Measurements from ENCODE around the gene CASP10. TPM values are rescaled to one million over a fixed set of nuclear protein-coding genes. Genes with fewer than 3 reads are reported as not detected.

The CASP10 gene
- total and polyA plus RNA-seq, 2 of the 13 experiments (the other 11 are each of a cell fraction or from before 2014, with no cell fraction given) = 22.2 to 23.8 TPM

- TF ChIP-seq LCORL (IDR thresholded peaks at IDR 0.05) (no peak), LCORL (CRISPR knock-in tag; IDR thresholded peaks at IDR 0.05) (peak; percentile 70; the same call in 1 of the 2 replicates), ZNF781 (CRISPR knock-in tag; IDR thresholded peaks at IDR 0.05; ENCODE audit: borderline replicate concordance, not compliant biosample characterization) (no peak), ATAD3A (CRISPR knock-in tag; IDR thresholded peaks at IDR 0.05) (no peak), BRD4 (CRISPR knock-in tag; IDR thresholded peaks at IDR 0.05) (peak; percentile 93), HIVEP1 (CRISPR knock-in tag; IDR thresholded peaks at IDR 0.05) (0 out of 2 replicates have a peak, but pooled peaks have one; percentile 41), PRDM4 (CRISPR knock-in tag; IDR thresholded peaks at IDR 0.05; ENCODE audit: borderline replicate concordance) (no peak; the same call in 1 of the 2 replicates), ZNF703 (CRISPR knock-in tag; IDR thresholded peaks at IDR 0.05; ENCODE audit: borderline replicate concordance) (no peak), ATF4 (CRISPR knock-in tag; IDR thresholded peaks at IDR 0.05) (no peak), ZNF83 (CRISPR knock-in tag; IDR thresholded peaks at IDR 0.05; ENCODE audit: borderline replicate concordance) (no peak), TEAD3 (CRISPR knock-in tag; optimal IDR thresholded peaks at IDR 0.05; ENCODE audit: borderline replicate concordance) (peak; percentile 72), GATAD2A (CRISPR knock-in tag; IDR thresholded peaks at IDR 0.05) (peak; percentile 88), TBL1XR1 (IDR thresholded peaks at IDR 0.05; ENCODE audit: borderline replicate concordance, low read length, partially characterized antibody) (no peak), FOXK2 (IDR thresholded peaks at IDR 0.05) (no peak), ZNF75D (CRISPR knock-in tag; IDR thresholded peaks at IDR 0.05; ENCODE audit: borderline replicate concordance) (no peak), ZNF121 (CRISPR knock-in tag; IDR thresholded peaks at IDR 0.05) (peak; percentile 53), ZNF543 (CRISPR knock-in tag; IDR thresholded peaks at IDR 0.05) (0 out of 2 replicates have a peak, but pooled peaks have one; percentile 25), REL (CRISPR knock-in tag; conservative IDR thresholded peaks at IDR 0.05) (no peak), BHLHE40 (IDR thresholded peaks at IDR 0.05; ENCODE audit: low read length) (peak; percentile 41; the same call in 1 of the 2 replicates), YY1 (IDR thresholded peaks at IDR 0.05; ENCODE audit: insufficient read depth, insufficient replicate concordance, low read depth, low read length) (peak; percentile 93), RBAK (CRISPR knock-in tag; IDR thresholded peaks at IDR 0.05) (no peak), ZUFSP (CRISPR knock-in tag; IDR thresholded peaks at IDR 0.05; ENCODE audit: borderline replicate concordance) (no peak)
Observed at GRCh38 chr2:201231781-201232466, 49.0 kb downstream of the CASP10 start (continued).

Measured in HepG2 (cell line).